ENCODE results near the gene CD19. TPM values are rescaled to one million over a fixed set of nuclear protein-coding genes. Genes with fewer than 3 reads are reported as not detected.
"Not testable (repeated sequence)": the region's sequence is repeated elsewhere in the genome, so short reads cannot be mapped to it uniquely, and the experiment has no call there.

The CD19 gene
- total RNA-seq, 1 donor from 2014 or later, result not detected

- Mint-ChIP-seq H3K4me3 (no peak overlapping the region), H3K27me3 (no peaks in the 10 kb centered on the region), H3K9me3 (no peaks in the 10 kb centered on the region), H3K36me3 (peaks cover 22% of the 10 kb centered on the region), H3K4me1 (ENCODE audit: unreplicated experiment) (no peaks in the 10 kb centered on the region), H3K27ac (no peak overlapping the region)
- no peak for TF ChIP-seq CTCF (conservative IDR thresholded peaks at IDR 0.05)
- DNase-seq (ENCODE audit: extremely low spot score, unreplicated experiment), result no peak
Observed at GRCh38 chr16:28958216-28958615, 26.4 kb downstream of the CD19 start.

- no peak for TF ChIP-seq CTCF (conservative IDR thresholded peaks at IDR 0.05)
Observed at GRCh38 chr16:28958836-28959235, 27.1 kb downstream of the CD19 start.

GRCh38 chr16:28964072-28964471 is 32.3 kb downstream of the CD19 start:
- H3K4me3 Mint-ChIP-seq, result no peak overlapping the region
- no peak for TF ChIP-seq CTCF (conservative IDR thresholded peaks at IDR 0.05)
- DNase-seq (ENCODE audit: extremely low spot score, unreplicated experiment), result no peak
- no peak overlapping the region for H3K27ac Mint-ChIP-seq
- H3K27me3 Mint-ChIP-seq, result no peaks in the 10 kb centered on the region
- H3K36me3 Mint-ChIP-seq, result peaks cover 9% of the 10 kb centered on the region
- no peaks in the 10 kb centered on the region for H3K9me3 Mint-ChIP-seq
- H3K4me1 Mint-ChIP-seq (ENCODE audit: unreplicated experiment), result no peaks in the 10 kb centered on the region

More at GRCh38 chr16:28958836-28959235, 27.1 kb downstream of the CD19 start:
- Mint-ChIP-seq H3K27ac (no peak overlapping the region), H3K36me3 (peaks cover 22% of the 10 kb centered on the region), H3K9me3 (no peaks in the 10 kb centered on the region), H3K4me3 (no peak overlapping the region), H3K27me3 (no peaks in the 10 kb centered on the region), H3K4me1 (ENCODE audit: unreplicated experiment) (no peaks in the 10 kb centered on the region)
- no peak for DNase-seq (ENCODE audit: extremely low spot score, unreplicated experiment)

GRCh38 chr16:28964496-28964895 is 32.7 kb downstream of the CD19 start:
- DNase-seq (ENCODE audit: extremely low spot score, unreplicated experiment), result no peak
- no peaks in the 10 kb centered on the region for H3K27me3 Mint-ChIP-seq
- H3K36me3 Mint-ChIP-seq, result peaks cover 9% of the 10 kb centered on the region
- no peaks in the 10 kb centered on the region for H3K9me3 Mint-ChIP-seq
- no peak overlapping the region for H3K4me3 Mint-ChIP-seq
- H3K27ac Mint-ChIP-seq, result no peak overlapping the region
- TF ChIP-seq CTCF (conservative IDR thresholded peaks at IDR 0.05), result no peak
- H3K4me1 Mint-ChIP-seq (ENCODE audit: unreplicated experiment), result no peaks in the 10 kb centered on the region

GRCh38 chr16:28967156-28967555 is 35.4 kb downstream of the CD19 start:
- H3K4me1 Mint-ChIP-seq (ENCODE audit: unreplicated experiment), result no peaks in the 10 kb centered on the region
- no peaks in the 10 kb centered on the region for H3K9me3 Mint-ChIP-seq
- peaks cover 3% of the 10 kb centered on the region for H3K36me3 Mint-ChIP-seq
- H3K27ac Mint-ChIP-seq, result no peak overlapping the region
- H3K27me3 Mint-ChIP-seq, result no peaks in the 10 kb centered on the region
- H3K4me3 Mint-ChIP-seq, result no peak overlapping the region
- TF ChIP-seq CTCF (conservative IDR thresholded peaks at IDR 0.05), result no peak
- no peak for DNase-seq (ENCODE audit: extremely low spot score, unreplicated experiment)

GRCh38 chr16:28969696-28970095 is 37.9 kb downstream of the CD19 start:
- not testable (repeated sequence) for H3K27ac Mint-ChIP-seq; H3K27me3 Mint-ChIP-seq; H3K9me3 Mint-ChIP-seq; H3K4me3 Mint-ChIP-seq; H3K36me3 Mint-ChIP-seq; H3K4me1 Mint-ChIP-seq (ENCODE audit: unreplicated experiment); DNase-seq (ENCODE audit: extremely low spot score, unreplicated experiment)

All from type B pancreatic cell (in vitro differentiated cells).